GM19397 (cell line): ENCODE results near the gene CLDN2.

Source experiments
- ATAC-seq: cut with Tn5 transposase; IDR thresholded peaks from one replicate; pipeline ENCODE4 v1.9.1; 2021; ENCODE audit warnings: mild to moderate bottlenecking, moderate library complexity; ENCODE audit not compliant: unreplicated experiment

The CLDN2 gene

GRCh38 chrX:106917830-106918500 is 2.2 kb upstream of the CLDN2 start:
- ATAC-seq = no peak

- no peak for ATAC-seq
Observed at GRCh38 chrX:106921637-106922036, 1.4 kb downstream of the CLDN2 start.

GRCh38 chrX:106927023-106927422 is 6.8 kb downstream of the CLDN2 start:
- ATAC-seq = no peak

- no peak for ATAC-seq
Observed at GRCh38 chrX:106927700-106928099, 7.5 kb downstream of the CLDN2 start.

- no peak for ATAC-seq
Observed at GRCh38 chrX:106928227-106928626, 8.0 kb downstream of the CLDN2 start.

- no peak for ATAC-seq
Observed at GRCh38 chrX:106931831-106932491, 11.8 kb downstream of the CLDN2 start.

- no peak for ATAC-seq
Observed at GRCh38 chrX:106932492-106932923, 12.3 kb downstream of the CLDN2 start.

- no peak for ATAC-seq
Observed at GRCh38 chrX:106932960-106933537, 12.8 kb downstream of the CLDN2 start.

- ATAC-seq = no peak
Observed at GRCh38 chrX:106933538-106933961, 13.3 kb downstream of the CLDN2 start.

GRCh38 chrX:106935175-106935574 is 15.0 kb downstream of the CLDN2 start:
- no peak for ATAC-seq

GRCh38 chrX:106936246-106936645 is 16.0 kb downstream of the CLDN2 start:
- no peak for ATAC-seq

- no peak for ATAC-seq
Observed at GRCh38 chrX:106939566-106939965, 19.4 kb downstream of the CLDN2 start.

- no peak for ATAC-seq
Observed at GRCh38 chrX:106940068-106940467, 19.9 kb downstream of the CLDN2 start.

GRCh38 chrX:106946464-106946863 is 26.3 kb downstream of the CLDN2 start:
- no peak for ATAC-seq

- ATAC-seq = no peak
Observed at GRCh38 chrX:106948641-106949040, 28.4 kb downstream of the CLDN2 start.

- no peak for ATAC-seq
Observed at GRCh38 chrX:106949366-106949765, 29.2 kb downstream of the CLDN2 start.

GRCh38 chrX:106950381-106950780 is 30.2 kb downstream of the CLDN2 start:
- ATAC-seq = no peak

GRCh38 chrX:106951230-106951629 is 31.0 kb downstream of the CLDN2 start:
- no peak for ATAC-seq

GRCh38 chrX:106952089-106952488 is 31.9 kb downstream of the CLDN2 start:
- ATAC-seq = no peak

- no peak for ATAC-seq
Observed at GRCh38 chrX:106952538-106952937, 32.3 kb downstream of the CLDN2 start.

- ATAC-seq = no peak
Observed at GRCh38 chrX:106952988-106953387, 32.8 kb downstream of the CLDN2 start.

GRCh38 chrX:106954041-106954440 is 33.8 kb downstream of the CLDN2 start:
- ATAC-seq = no peak
